Adipocyte (in vitro differentiated cells): ENCODE results near the gene CTSH.
A peak's percentile ranks its signal among the peaks of the same experiment; 100 is the strongest.

Source experiments
- DNase-seq: peaks from one replicate; pipeline ENCODE4 v3.0.0-alpha.2; 2015; ENCODE audit warnings: low read depth
- H3K27me3 ChIP-seq: replicated peaks from 2 replicates; pipeline ENCODE4 v1.7.0; 2013; ENCODE audit warnings: mild to moderate bottlenecking, low read length, moderate library complexity; ENCODE audit not compliant: control insufficient read depth, insufficient read depth
- H3K36me3 ChIP-seq: 2 replicates; pipeline ENCODE4 v1.7.0; 2013; ENCODE audit warnings: low read length, mild to moderate bottlenecking, moderate library complexity; ENCODE audit not compliant: control insufficient read depth, insufficient read depth, severe bottlenecking
- H3K4me1 ChIP-seq: 2 replicates; pipeline ENCODE4 v1.7.0; 2013; ENCODE audit warnings: mild to moderate bottlenecking, low read length, moderate library complexity; ENCODE audit not compliant: control insufficient read depth, insufficient read depth
- H3K4me3 ChIP-seq: 2 replicates; pipeline ENCODE4 v1.7.0; 2013; ENCODE audit warnings: mild to moderate bottlenecking, low read length, moderate library complexity
- H3K9ac ChIP-seq: 2 replicates; pipeline ENCODE4 v1.7.0; 2013; ENCODE audit warnings: mild to moderate bottlenecking, low read length, moderate library complexity
- H3K9me3 ChIP-seq: 2 replicates; pipeline ENCODE4 v1.7.0; 2013; ENCODE audit warnings: mild to moderate bottlenecking, low read length, moderate library complexity; ENCODE audit not compliant: control insufficient read depth

The CTSH gene, protein sequence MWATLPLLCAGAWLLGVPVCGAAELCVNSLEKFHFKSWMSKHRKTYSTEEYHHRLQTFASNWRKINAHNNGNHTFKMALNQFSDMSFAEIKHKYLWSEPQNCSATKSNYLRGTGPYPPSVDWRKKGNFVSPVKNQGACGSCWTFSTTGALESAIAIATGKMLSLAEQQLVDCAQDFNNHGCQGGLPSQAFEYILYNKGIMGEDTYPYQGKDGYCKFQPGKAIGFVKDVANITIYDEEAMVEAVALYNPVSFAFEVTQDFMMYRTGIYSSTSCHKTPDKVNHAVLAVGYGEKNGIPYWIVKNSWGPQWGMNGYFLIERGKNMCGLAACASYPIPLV

DNA sequence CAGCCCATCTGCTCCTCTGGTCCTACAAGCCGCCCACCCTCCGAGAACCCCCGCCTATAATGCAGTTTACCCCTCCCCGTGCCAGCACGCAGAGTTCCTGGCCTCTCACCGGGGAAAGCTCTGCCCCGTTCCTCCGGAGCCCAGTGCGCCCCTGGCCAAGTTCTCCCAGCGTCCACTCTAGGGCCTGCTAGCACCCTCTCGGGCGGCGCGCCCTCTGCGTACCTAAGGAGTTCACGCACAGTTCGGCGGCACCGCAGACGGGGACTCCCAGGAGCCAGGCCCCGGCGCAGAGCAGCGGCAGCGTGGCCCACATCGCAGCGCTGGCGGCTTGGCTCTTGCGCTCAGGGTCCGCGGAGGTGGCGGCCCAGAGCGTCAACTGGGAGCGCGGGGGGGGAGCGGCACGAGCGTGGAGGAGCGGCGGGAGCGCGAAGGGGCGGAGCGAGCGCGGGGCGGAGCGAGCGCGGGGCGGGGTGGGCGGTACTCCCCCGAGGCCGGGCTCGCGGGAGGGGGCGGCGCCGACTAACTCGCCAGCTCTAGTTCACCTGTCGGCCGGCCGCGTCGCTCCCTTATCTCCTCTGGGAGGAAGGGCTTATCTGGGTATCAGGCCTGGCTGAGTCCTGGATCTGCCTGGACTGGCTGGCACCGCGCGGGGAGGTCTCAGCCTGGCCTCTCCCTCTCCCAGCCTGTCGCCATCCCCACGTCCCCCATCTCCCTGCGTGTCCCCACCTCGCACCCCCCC lies at the start of gene CTSH:
Gene CTSH, minus strand, starts transcription at position 378 of the 739 bp plus-strand sequence. Its CDS starts 65 bp downstream, at position 313.
- DNase-seq, result peak; percentile 68
- no peaks in the 10 kb centered on the region for H3K36me3 ChIP-seq
- no peaks in the 10 kb centered on the region for H3K9me3 ChIP-seq
- peak within 1 kb of the TSS; percentile 60 for H3K9ac ChIP-seq
- no peaks in the 10 kb centered on the region for H3K4me1 ChIP-seq
- H3K4me3 ChIP-seq, result peak within 1 kb of the TSS; percentile 67
- peaks cover 3% of the 10 kb centered on the region for H3K27me3 ChIP-seq

DNA sequence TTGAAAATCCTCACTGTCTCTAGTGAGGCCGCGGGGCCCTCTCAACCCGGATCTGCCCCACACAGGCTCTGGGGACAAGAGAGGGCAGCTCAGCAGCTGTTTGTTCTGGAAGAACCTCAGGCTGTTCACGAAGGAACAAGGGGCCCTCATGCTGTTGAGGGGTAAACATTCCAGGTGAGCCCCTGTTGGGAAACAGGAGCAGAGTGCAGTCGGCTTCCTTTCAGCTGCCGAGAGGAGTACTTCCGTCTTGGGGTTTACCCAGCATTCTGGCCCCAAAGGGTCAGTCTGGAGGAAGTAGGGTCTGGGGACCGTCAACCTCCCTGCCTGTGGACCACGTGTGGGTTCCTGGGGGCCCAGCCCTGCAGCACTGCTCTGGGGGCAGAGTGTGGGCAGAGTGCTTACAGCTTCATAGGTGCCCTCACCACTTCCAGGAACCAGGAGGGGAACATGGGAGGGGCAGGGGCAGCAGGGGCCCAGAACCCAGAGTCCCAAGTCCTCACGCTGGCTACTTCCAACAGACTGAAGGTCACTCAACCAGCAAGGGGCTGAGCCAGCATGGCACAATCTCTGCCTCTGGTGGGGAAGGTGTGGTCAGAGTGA lies 49.2 kb upstream of the CTSH start:
- DNase-seq, result no peak
- no peaks in the 10 kb centered on the region for H3K36me3 ChIP-seq
- H3K9ac ChIP-seq, result no peak overlapping the region
- no peaks in the 10 kb centered on the region for H3K9me3 ChIP-seq
- H3K4me3 ChIP-seq, result no peak overlapping the region
- peaks cover 5% of the 10 kb centered on the region for H3K27me3 ChIP-seq
- H3K4me1 ChIP-seq, result peaks cover 3% of the 10 kb centered on the region

DNA sequence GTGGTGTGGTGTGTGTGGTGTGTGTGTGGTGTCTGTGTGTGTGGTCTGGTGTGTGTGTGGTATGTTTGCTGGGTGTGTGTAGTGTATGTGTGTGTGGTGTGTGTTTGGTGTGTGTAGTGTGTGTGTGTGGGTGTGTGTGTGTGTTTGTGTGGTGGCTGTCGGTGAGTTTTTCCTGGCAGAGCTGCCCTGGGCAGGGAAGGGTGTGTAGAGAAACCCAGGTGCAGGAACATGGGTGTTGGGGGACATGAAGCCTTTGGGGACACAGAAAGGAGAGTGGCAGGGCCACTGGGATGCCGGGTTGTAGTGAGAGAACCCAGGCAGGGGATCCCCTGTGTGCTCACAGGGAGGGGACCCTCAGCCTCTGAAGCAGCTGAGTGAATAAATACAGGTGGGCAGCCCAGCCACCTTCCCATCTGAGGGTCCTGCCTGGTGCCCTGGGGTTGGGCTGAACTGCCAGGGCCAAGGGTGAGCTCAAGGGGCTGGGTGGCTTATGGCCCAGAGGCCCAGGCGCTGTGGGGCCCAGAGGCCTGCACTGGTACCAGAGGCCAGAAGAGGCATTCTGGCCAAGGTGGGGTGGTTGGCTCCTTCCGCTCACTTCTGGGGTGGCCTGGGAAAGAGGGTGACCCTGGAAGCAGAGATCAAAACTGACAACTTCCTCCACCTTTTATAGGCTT lies 48.5 kb upstream of the CTSH start:
- Histone ChIP-seq H3K4me1 (peaks cover 9% of the 10 kb centered on the region), H3K27me3 (peaks cover 5% of the 10 kb centered on the region), H3K9ac (no peak overlapping the region), H3K9me3 (no peaks in the 10 kb centered on the region), H3K4me3 (no peak overlapping the region), H3K36me3 (no peaks in the 10 kb centered on the region)
- no peak for DNase-seq

DNA sequence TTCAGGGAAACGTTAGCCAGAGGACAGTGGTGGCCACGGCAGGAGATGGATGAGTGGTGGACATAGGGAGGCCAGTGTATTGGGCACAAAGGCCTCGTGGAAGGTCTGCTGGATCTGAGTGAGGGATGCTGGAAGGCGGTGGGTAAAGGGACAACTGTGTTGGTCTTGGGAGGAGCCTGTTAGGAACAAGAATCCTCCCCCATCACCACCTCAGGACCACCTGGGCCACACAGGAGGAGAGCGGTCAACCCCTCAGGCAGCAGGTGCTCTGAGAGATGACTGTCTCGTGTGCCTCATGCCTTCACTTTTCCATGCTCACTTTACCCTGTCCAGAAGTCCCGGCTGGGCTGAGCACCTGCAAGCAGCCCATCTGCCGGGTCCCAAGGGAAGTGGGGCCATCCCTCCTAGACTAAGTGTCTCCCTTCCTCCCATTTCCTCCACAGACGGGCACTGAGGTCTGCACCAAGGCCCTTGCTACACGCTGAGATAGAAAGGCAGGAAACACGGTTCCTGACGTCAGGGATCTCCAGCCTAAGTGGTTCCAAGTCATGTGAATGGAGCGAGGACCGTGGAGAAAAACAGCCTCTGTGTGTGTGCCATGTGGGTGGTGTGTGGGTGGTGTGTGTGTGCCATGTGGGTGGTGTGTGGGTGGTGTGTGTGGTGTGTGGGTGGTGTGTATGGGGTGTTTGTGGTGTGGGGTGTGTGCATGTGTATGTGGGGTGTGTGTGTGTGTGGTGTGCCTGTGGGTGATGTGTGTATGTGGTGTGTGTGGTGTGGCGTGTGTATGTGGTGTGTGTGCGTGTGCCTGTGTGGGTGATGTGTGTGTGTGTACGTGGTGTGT lies 47.8 kb upstream of the CTSH start:
- Histone ChIP-seq H3K9ac (no peak overlapping the region), H3K4me1 (peaks cover 16% of the 10 kb centered on the region), H3K27me3 (no peaks in the 10 kb centered on the region), H3K36me3 (no peaks in the 10 kb centered on the region), H3K4me3 (no peak overlapping the region), H3K9me3 (no peaks in the 10 kb centered on the region)
- no peak for DNase-seq

DNA sequence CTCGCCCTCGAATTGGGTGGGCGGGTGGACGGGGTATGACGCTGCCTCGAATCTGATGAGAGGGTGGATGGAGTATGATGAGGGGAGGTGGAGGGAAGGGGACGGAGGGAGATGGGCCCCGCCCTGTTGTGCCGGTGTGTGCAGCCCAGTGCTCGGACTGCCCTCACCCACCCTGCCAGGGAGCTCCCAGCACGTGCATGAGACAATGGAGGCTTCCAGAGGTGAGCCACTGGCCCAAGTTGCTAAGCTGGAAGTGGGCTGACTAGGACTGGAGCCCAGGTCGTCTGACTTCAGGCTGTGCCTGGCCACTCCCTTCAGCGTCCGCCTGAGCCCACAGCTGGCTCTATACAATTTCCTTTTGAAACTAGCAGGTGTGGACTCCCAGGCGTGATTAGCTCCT lies 47.0 kb upstream of the CTSH start:
- H3K9ac ChIP-seq, result no peak overlapping the region
- no peaks in the 10 kb centered on the region for H3K9me3 ChIP-seq

DNA sequence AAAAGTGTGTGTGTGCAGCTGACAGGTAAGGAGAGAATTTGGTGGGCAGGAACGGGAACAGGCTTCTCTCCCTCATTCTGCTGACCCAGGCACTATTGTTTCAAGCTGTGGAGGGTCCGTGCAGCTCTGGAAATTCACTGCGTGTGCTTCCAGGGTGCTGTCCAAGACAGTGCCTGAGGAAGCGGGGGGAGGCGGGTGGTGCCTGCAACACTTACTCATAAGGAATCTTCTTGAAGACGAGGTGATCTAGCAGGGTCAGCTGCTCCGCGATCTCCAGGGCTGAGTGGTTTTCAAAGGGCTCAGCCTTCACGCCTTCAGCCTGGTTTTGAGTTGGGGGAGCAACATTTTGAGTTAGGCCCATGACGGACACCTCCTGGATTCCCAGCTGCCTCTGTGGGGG lies 46.6 kb upstream of the CTSH start:
- H3K4me1 ChIP-seq, result peaks cover 16% of the 10 kb centered on the region
- no peaks in the 10 kb centered on the region for H3K27me3 ChIP-seq
- no peaks in the 10 kb centered on the region for H3K36me3 ChIP-seq
- H3K4me3 ChIP-seq, result no peak overlapping the region
- H3K9ac ChIP-seq, result no peak overlapping the region
- H3K9me3 ChIP-seq, result no peaks in the 10 kb centered on the region
- DNase-seq, result no peak

More for the DNA sequence above, 47.0 kb upstream of the CTSH start:
- Histone ChIP-seq H3K4me3 (no peak overlapping the region), H3K27me3 (no peaks in the 10 kb centered on the region), H3K36me3 (no peaks in the 10 kb centered on the region), H3K4me1 (peaks cover 16% of the 10 kb centered on the region)
- DNase-seq, result no peak

DNA sequence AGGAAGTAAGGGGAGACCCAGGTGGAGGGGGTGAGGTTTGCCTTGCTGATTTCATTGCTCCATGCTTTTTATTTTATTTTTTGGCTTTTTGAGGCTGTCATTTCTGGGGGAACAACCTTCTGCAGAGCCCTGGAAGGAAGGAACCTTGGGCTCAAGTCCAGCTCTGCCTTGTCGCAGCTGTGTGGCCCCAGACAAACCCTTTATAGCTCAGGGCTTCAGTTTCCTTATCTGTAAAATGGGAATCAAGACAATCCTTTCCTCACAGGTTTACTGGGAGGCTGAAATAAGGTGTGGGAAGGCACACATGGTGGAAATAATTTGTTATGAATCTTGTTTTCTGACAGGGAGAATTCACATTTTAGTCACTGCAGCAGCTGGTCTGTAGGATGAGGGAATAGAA lies 45.4 kb upstream of the CTSH start:
- Histone ChIP-seq H3K9ac (no peak overlapping the region), H3K9me3 (no peaks in the 10 kb centered on the region), H3K36me3 (no peaks in the 10 kb centered on the region), H3K4me3 (no peak overlapping the region), H3K4me1 (peaks cover 16% of the 10 kb centered on the region), H3K27me3 (no peaks in the 10 kb centered on the region)
- no peak for DNase-seq

DNA sequence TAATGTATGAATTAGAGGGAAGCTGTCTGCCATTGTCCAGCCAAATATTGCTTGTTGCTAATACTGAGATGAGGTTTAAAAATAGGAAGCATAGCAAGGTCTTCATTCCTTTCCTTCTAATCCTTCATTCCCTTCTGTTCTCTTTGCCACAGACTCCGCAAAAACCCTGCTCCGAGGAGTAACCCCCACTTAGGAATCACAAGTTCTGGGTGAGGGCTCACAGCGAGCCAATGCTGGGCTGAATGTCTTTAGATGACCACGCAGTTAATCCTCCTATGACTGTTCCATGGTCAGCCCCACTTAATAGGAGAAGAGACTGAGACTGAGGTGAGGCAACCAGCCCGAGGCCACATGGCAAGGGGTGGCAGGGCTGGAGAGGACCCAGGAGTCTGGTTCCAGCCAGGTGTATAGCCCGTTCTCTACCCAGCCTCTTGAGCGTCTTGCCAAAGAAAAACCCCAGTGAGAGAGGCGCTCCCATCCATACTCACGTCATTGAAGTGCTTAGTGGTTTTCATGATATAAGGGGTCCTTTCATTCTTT lies 44.9 kb upstream of the CTSH start:
- no peak for DNase-seq
- no peaks in the 10 kb centered on the region for H3K36me3 ChIP-seq
- no peaks in the 10 kb centered on the region for H3K27me3 ChIP-seq
- H3K9ac ChIP-seq, result no peak overlapping the region
- H3K4me1 ChIP-seq, result peaks cover 16% of the 10 kb centered on the region
- H3K9me3 ChIP-seq, result no peaks in the 10 kb centered on the region
- no peak overlapping the region for H3K4me3 ChIP-seq

DNA sequence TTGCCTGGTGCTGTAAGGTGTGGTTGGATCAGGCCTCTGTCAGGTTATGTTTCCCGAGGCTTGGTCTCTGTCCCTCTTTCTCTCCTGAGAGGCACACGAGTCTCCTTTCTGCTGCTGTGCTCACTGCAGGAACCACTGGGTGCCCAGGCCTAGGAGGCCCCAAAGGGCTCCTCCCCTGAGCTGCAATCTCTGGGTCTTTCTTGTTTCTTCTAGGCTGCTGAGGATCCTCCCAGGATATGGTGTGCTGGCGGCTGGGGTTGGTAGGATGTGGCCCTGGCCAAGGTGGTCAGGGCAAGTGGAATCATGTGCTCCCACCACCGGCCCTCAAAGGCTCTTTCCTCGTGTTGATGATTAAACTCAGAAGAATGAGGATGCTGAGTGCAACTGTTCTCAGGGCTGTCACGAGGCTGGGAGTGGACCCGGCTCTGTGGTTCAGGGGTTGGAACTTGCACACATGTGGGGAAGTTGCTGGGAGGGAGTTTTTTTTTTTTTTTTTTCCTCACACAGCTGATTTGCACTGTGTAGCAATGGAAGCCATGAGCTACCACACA lies 43.6 kb upstream of the CTSH start:
- no peaks in the 10 kb centered on the region for H3K9me3 ChIP-seq
- H3K9ac ChIP-seq, result peak overlapping the region; percentile 73
- no peaks in the 10 kb centered on the region for H3K27me3 ChIP-seq
- peak; percentile 94 for DNase-seq
- no peaks in the 10 kb centered on the region for H3K36me3 ChIP-seq
- H3K4me3 ChIP-seq, result no peak overlapping the region
- H3K4me1 ChIP-seq, result peaks cover 21% of the 10 kb centered on the region
